ENCODE data around the gene TINCR.

TINCR gene

DNA sequence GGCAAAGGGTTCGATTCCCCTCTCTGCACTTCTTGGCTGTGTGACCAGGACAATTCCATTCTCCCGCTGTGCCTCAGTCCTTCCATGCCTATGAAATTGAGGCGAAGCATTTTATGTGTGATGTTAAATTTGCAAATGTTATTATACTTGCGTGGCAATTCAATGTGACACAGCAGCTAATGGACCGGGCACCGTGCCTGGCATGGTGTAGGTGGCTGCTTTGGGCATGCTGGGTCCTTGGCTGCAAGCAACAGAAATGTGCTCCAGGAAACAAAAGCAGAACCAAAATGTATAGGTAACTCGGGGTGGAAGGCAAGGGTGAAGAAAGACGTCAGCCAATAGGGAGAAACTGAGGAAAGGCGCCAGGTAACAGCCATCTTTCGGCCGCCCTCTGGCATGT, 37.1 kb downstream of the TINCR start:
- no peak for TF ChIP-seq ZFX (IDR thresholded peaks at IDR 0.05)
- TF ChIP-seq, protein P1, sequence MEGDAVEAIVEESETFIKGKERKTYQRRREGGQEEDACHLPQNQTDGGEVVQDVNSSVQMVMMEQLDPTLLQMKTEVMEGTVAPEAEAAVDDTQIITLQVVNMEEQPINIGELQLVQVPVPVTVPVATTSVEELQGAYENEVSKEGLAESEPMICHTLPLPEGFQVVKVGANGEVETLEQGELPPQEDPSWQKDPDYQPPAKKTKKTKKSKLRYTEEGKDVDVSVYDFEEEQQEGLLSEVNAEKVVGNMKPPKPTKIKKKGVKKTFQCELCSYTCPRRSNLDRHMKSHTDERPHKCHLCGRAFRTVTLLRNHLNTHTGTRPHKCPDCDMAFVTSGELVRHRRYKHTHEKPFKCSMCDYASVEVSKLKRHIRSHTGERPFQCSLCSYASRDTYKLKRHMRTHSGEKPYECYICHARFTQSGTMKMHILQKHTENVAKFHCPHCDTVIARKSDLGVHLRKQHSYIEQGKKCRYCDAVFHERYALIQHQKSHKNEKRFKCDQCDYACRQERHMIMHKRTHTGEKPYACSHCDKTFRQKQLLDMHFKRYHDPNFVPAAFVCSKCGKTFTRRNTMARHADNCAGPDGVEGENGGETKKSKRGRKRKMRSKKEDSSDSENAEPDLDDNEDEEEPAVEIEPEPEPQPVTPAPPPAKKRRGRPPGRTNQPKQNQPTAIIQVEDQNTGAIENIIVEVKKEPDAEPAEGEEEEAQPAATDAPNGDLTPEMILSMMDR (conservative IDR thresholded peaks at IDR 0.05): no peak
- no peak overlapping the region for H3K27ac ChIP-seq

- H3K27ac ChIP-seq: no peak overlapping the region
- TF ChIP-seq, protein P1 (conservative IDR thresholded peaks at IDR 0.05): no peak
- TF ChIP-seq ZFX (IDR thresholded peaks at IDR 0.05): no peak
Observed at GRCh38 chr19:5526691-5527090, 41.1 kb downstream of the TINCR start.

DNA sequence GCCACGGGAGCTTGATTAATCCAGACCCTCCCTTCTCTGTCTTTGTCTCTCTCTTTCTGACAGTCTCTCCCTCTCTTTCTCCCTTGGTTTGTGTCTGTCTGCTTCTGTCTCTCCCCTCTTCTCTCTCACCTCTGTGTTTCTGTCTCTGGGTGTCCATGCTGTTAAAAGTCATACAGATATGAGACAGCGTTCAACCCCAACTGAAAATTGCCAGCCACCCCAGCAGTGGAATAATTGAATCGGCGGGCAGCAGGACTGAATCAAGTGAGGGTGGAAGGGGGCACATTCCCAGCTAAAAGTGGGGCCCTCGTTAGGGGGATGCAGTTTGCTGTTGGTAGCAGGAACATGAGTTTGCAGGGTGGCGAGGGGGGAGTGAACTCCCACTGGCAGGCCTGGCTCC, 43.7 kb downstream of the TINCR start:
- H3K27ac ChIP-seq: no peak overlapping the region
- TF ChIP-seq, protein P1 (conservative IDR thresholded peaks at IDR 0.05): no peak
- no peak for TF ChIP-seq ZFX (IDR thresholded peaks at IDR 0.05)

DNA sequence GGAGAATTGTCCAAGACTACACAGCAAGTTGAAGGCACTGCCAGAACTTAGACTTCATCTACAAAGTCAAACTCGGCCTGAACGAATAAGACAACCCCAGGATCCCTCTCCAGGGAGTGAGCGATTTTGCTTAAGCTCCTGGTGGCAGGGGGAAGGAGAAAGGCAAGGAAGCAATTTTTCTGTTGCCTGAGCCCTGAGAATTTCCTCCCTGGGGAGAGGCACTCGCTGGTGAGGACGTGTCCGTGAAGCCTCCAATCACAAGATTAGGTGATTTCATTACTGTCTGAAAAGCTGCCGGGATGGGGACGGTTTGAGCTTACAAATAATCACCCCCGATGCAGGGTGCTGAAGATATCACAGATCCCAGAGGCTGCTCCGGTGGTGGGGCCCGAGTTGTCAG, 45.6 kb downstream of the TINCR start:
- H3K27ac ChIP-seq: no peak overlapping the region
- TF ChIP-seq, protein P1 (conservative IDR thresholded peaks at IDR 0.05): no peak
- TF ChIP-seq ZFX (IDR thresholded peaks at IDR 0.05): no peak

DNA sequence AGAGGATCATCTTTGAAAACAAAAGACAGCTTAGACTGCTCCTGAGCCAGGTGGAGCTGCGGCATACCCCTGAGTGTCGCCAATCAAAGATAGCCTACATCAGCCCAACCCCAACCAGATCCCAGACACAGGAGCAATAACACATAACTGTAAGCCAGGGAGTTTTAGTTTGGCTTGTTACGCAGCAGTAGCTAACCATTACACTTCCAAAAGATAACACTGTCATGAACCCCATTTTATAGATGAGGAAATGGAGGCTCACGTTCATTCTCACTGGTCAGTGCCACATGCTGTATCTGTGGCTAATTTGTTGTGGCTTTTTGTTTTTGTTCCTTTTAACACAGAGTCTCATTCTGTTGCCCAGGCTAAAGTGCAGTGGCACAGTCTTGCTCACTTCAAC, 47.3 kb downstream of the TINCR start:
- H3K27ac ChIP-seq: no peak overlapping the region
- no peak for TF ChIP-seq ZFX (IDR thresholded peaks at IDR 0.05)
- TF ChIP-seq, protein P1 (conservative IDR thresholded peaks at IDR 0.05): no peak

GRCh38 chr19:5519076-5519475, 48.7 kb downstream of the TINCR start:
- H3K27ac ChIP-seq: no peak overlapping the region
- no peak for TF ChIP-seq ZFX (IDR thresholded peaks at IDR 0.05)

DNA sequence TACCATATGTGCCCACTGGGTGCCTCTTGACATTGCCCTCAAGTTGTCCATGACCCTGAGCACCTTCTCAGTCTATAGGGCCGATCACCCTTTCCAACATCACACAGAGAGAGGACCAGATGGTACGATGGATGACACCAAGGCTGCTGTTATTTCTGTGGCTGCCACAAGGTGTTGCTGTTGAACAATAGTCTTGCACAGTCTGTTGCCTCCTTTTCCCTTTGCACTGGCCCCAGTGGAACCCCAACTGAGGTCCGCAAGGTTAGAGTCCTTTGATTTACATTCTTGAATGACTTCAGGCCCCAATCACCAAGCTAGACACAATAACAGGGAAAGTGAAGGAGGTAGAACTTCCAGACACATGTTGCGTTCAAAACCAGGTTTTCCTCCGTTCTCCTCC, 52.0 kb downstream of the TINCR start:
- no peak for TF ChIP-seq ZFX (IDR thresholded peaks at IDR 0.05)
- TF ChIP-seq, protein P1 (conservative IDR thresholded peaks at IDR 0.05): no peak; the same call in 1 of the 2 replicates
- no peak overlapping the region for H3K27ac ChIP-seq

DNA sequence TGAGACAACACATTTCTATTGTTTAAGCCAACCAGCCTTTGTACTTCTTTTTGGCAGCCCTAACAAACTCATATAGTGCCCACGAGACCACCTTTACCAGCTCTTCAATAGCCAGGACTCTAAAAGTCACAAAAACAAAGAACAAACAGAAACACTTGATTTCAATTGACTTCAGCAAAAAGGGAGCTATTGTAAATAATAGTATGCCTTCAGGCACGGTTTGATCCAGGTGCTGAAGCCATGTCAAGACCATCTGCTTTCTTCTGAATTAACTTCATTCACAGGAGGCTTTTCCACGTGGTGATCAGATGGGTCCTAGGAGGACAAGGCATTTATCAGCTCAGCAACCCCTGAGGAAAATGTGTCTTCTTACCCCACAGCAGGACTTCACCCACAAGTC, 53.8 kb downstream of the TINCR start:
- TF ChIP-seq, protein P1 (conservative IDR thresholded peaks at IDR 0.05): no peak
- no peak for TF ChIP-seq ZFX (IDR thresholded peaks at IDR 0.05)
- no peak overlapping the region for H3K27ac ChIP-seq
